Sigmoid colon (tissue), 3 donors: ENCODE measurements around the gene SNCAIP.

Experiments
- POLR2A ChIP-seq, 2 donors: fragments of 450-650 bp; IDR thresholded peaks; one replicate each; pipeline ENCODE4 v1.6.1; 2016; ENCODE audit warnings: antibody characterized with exemption in 2 of 2, mild to moderate bottlenecking in 2 of 2, moderate library complexity in 2 of 2
- TF ChIP-seq, protein P1 (sequence below), 4 experiments: fragments of 450-650 bp in 3 of 4; fragments of 200-600 bp in 1 of 4; IDR thresholded peaks; one replicate each; pipeline ENCODE4 v1.5.1; 2016 to 2019; ENCODE audit warnings: antibody characterized with exemption in 4 of 4, mild to moderate bottlenecking in 3 of 4, moderate library complexity in 2 of 4

DNA sequence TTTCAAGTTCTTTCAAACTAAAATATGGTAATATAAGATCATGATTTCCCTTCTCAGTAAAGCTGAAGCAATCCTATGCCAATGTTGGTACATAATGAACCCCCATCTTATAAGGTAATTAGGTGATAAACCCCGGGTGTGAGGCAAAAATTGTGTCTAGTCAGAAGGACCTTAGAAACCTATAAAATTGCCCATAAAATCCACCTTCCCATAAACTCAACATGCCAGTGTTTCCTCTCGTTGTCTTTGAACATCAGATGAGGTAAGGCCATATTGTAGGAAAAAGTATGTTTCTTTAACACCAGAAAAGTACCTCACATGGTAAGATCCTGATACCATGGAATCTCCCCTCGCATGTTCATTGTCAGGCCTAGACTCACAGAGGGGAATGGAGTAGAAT, 43.3 kb downstream of the SNCAIP start:
- no peak for TF ChIP-seq POLR2A (IDR thresholded peaks at IDR 0.05)
- TF ChIP-seq, protein P1, sequence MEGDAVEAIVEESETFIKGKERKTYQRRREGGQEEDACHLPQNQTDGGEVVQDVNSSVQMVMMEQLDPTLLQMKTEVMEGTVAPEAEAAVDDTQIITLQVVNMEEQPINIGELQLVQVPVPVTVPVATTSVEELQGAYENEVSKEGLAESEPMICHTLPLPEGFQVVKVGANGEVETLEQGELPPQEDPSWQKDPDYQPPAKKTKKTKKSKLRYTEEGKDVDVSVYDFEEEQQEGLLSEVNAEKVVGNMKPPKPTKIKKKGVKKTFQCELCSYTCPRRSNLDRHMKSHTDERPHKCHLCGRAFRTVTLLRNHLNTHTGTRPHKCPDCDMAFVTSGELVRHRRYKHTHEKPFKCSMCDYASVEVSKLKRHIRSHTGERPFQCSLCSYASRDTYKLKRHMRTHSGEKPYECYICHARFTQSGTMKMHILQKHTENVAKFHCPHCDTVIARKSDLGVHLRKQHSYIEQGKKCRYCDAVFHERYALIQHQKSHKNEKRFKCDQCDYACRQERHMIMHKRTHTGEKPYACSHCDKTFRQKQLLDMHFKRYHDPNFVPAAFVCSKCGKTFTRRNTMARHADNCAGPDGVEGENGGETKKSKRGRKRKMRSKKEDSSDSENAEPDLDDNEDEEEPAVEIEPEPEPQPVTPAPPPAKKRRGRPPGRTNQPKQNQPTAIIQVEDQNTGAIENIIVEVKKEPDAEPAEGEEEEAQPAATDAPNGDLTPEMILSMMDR (IDR thresholded peaks at IDR 0.05): no peak
